Measurements from ENCODE around the gene RGS7. TPM values are rescaled to one million over a fixed set of nuclear protein-coding genes. Genes with fewer than 3 reads are reported as not detected.
"Not testable (repeated sequence)": the region's sequence is repeated elsewhere in the genome, so short reads cannot be mapped to it uniquely, and the experiment has no call there.

RGS7 gene
- total and polyA plus RNA-seq, 2 experiments from 2014 or later, result 0.22 to 0.73 TPM

DNA sequence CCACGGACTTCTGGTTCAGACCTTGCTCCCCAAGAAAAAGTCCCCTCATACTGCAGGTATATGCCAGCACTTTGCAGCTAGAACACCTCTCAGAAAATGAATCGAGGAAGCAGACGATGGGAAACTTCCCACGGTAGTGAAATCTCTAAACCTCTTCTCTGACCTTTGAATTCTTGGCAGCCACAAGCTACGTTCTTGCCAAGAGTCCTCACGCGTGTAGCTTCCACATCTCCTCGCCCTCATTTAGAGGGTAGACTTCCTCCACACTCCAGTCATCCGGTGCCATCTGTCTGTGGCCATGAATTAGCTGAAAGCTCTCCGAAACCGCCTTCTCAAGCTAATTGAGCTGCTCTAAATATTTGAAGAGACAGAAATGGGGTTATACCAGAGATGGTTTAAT lies 127.8 kb downstream of the RGS7 start:
- H3K4me2 ChIP-seq, result no peak overlapping the region
- H2AFZ ChIP-seq, result no peak overlapping the region
- DNase-seq (ENCODE audit: low spot score), result no peak
- H3K79me2 ChIP-seq, result no peaks in the 10 kb centered on the region
- no peak overlapping the region for H3K27ac ChIP-seq
- H3K36me3 ChIP-seq (replicated peaks; ENCODE audit: insufficient read depth, low read depth), result no peaks in the 10 kb centered on the region
- no peak for TF ChIP-seq EZH2phosphoT487 (IDR thresholded peaks at IDR 0.05; ENCODE audit: low read depth, severe bottlenecking, unreplicated experiment)
- TF ChIP-seq EZH2 (IDR thresholded peaks at IDR 0.05; ENCODE audit: borderline replicate concordance), result no peak
- TF ChIP-seq, protein P1, sequence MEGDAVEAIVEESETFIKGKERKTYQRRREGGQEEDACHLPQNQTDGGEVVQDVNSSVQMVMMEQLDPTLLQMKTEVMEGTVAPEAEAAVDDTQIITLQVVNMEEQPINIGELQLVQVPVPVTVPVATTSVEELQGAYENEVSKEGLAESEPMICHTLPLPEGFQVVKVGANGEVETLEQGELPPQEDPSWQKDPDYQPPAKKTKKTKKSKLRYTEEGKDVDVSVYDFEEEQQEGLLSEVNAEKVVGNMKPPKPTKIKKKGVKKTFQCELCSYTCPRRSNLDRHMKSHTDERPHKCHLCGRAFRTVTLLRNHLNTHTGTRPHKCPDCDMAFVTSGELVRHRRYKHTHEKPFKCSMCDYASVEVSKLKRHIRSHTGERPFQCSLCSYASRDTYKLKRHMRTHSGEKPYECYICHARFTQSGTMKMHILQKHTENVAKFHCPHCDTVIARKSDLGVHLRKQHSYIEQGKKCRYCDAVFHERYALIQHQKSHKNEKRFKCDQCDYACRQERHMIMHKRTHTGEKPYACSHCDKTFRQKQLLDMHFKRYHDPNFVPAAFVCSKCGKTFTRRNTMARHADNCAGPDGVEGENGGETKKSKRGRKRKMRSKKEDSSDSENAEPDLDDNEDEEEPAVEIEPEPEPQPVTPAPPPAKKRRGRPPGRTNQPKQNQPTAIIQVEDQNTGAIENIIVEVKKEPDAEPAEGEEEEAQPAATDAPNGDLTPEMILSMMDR (IDR thresholded peaks at IDR 0.05; ENCODE audit: poor library complexity), result no peak
- H3K9me2 ChIP-seq (replicated peaks; ENCODE audit: insufficient read depth), result no peaks in the 10 kb centered on the region
- no peaks in the 10 kb centered on the region for H3K9me3 ChIP-seq (ENCODE audit: low read depth)
- no peaks in the 10 kb centered on the region for H3K4me1 ChIP-seq (ENCODE audit: insufficient read depth)
- no peak overlapping the region for H3K4me3 ChIP-seq
- WGBS (ENCODE audit: low lambda C conversion rate, missing lambda C conversion rate), result 87% methylated on average over 11 of the region's 11 CpGs
- H3K27me3 ChIP-seq, result no peaks in the 10 kb centered on the region
- no peaks in the 10 kb centered on the region for H4K20me1 ChIP-seq (ENCODE audit: insufficient read depth, poor library complexity, severe bottlenecking)

DNA sequence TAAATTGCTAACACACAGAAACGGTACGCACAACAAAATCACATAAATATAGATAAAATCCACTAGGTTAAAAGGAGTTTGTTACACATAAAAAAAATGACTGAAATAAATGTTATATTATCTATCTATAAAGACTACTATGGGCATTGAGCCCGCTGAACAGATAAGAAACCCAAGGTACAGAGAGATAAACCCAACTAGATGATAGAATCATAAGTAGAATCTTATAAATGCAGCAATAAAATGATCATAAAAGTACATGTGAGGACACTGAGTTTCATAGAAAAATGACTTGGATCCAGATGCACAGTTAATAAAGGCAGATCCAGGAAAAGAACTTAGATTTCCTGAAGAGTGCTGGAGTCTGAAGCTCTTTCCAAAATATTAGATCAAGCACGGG lies 128.7 kb downstream of the RGS7 start:
- no peak overlapping the region for H3K4me2 ChIP-seq
- no peak for TF ChIP-seq EZH2phosphoT487 (IDR thresholded peaks at IDR 0.05; ENCODE audit: low read depth, severe bottlenecking, unreplicated experiment)
- TF ChIP-seq, protein P1 (IDR thresholded peaks at IDR 0.05; ENCODE audit: poor library complexity), result no peak
- no peak for TF ChIP-seq EZH2 (IDR thresholded peaks at IDR 0.05; ENCODE audit: borderline replicate concordance)

DNA sequence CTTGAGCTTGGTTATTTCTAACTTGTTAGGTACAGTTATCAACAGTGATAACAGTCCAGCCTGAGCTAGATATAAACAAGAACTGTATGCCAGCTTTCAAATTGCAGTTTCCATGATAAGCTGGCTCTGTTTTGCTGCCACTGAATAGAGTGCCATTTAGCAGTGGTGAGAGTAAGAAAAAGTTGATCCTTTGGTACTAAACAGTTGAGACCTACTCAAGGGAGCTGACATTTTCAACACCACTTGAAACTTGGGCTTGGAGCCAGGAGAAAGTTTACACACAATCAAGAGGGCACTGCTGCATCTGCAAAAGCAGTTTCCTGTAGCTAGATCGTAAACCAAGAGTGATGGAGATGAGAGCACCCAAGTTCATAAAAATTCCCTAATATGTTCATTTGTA lies 131.3 kb downstream of the RGS7 start:
- no peak overlapping the region for H3K27ac ChIP-seq
- no peaks in the 10 kb centered on the region for H3K9me2 ChIP-seq (replicated peaks; ENCODE audit: insufficient read depth)
- H2AFZ ChIP-seq, result no peak overlapping the region
- DNase-seq (ENCODE audit: low spot score), result no peak
- H3K9me3 ChIP-seq (ENCODE audit: low read depth), result no peaks in the 10 kb centered on the region
- H3K79me2 ChIP-seq, result no peaks in the 10 kb centered on the region
- H3K36me3 ChIP-seq (replicated peaks; ENCODE audit: insufficient read depth, low read depth), result no peaks in the 10 kb centered on the region
- TF ChIP-seq, protein P1 (IDR thresholded peaks at IDR 0.05; ENCODE audit: poor library complexity), result no peak
- TF ChIP-seq EZH2phosphoT487 (IDR thresholded peaks at IDR 0.05; ENCODE audit: low read depth, severe bottlenecking, unreplicated experiment) (no peak), EZH2 (IDR thresholded peaks at IDR 0.05; ENCODE audit: borderline replicate concordance) (no peak)
- H3K27me3 ChIP-seq, result no peaks in the 10 kb centered on the region
- no peak overlapping the region for H3K4me3 ChIP-seq
- WGBS (ENCODE audit: low lambda C conversion rate, missing lambda C conversion rate), result 79% methylated on average over 1 of the region's 1 CpG
- H3K4me2 ChIP-seq, result no peak overlapping the region
- H3K4me1 ChIP-seq (ENCODE audit: insufficient read depth), result no peaks in the 10 kb centered on the region
- no peaks in the 10 kb centered on the region for H4K20me1 ChIP-seq (ENCODE audit: insufficient read depth, poor library complexity, severe bottlenecking)

More for the DNA sequence above, 128.7 kb downstream of the RGS7 start:
- 82% methylated on average over 4 of the region's 4 CpGs for WGBS (ENCODE audit: low lambda C conversion rate, missing lambda C conversion rate)
- H3K4me1 ChIP-seq (ENCODE audit: insufficient read depth), result no peaks in the 10 kb centered on the region
- H3K9me3 ChIP-seq (ENCODE audit: low read depth), result no peaks in the 10 kb centered on the region
- no peaks in the 10 kb centered on the region for H4K20me1 ChIP-seq (ENCODE audit: insufficient read depth, poor library complexity, severe bottlenecking)
- H3K4me3 ChIP-seq, result no peak overlapping the region
- H3K79me2 ChIP-seq, result no peaks in the 10 kb centered on the region
- no peaks in the 10 kb centered on the region for H3K36me3 ChIP-seq (replicated peaks; ENCODE audit: insufficient read depth, low read depth)
- no peak overlapping the region for H3K27ac ChIP-seq
- DNase-seq (ENCODE audit: low spot score), result no peak
- H3K27me3 ChIP-seq, result no peaks in the 10 kb centered on the region
- no peak overlapping the region for H2AFZ ChIP-seq
- H3K9me2 ChIP-seq (replicated peaks; ENCODE audit: insufficient read depth), result no peaks in the 10 kb centered on the region

DNA sequence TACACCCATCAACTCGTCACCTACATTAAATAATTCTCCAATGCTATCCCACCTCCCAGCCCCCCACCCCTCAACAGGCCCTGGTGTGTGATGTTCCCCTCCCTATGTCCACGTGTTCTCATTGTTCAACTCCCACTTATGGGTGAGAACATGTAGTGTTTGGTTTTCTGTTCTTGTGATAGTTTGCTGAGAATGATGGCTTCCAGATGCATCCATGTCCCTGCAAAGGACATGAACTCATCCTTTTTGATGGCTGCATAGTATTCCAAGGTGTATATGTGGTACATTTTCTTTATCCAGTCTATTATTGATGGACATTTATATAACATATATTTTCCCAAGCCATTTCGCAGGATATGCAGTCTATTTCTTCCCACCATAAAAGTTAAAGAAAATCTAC lies 132.8 kb downstream of the RGS7 start:
- 88% methylated on average over 3 of the region's 3 CpGs for WGBS (ENCODE audit: low lambda C conversion rate, missing lambda C conversion rate)
- H3K27ac ChIP-seq; DNase-seq (ENCODE audit: low spot score); H2AFZ ChIP-seq; H3K4me2 ChIP-seq; H3K9me3 ChIP-seq (ENCODE audit: low read depth); H3K27me3 ChIP-seq; H4K20me1 ChIP-seq (ENCODE audit: insufficient read depth, poor library complexity, severe bottlenecking); H3K79me2 ChIP-seq; H3K4me1 ChIP-seq (ENCODE audit: insufficient read depth); H3K4me3 ChIP-seq; H3K36me3 ChIP-seq (replicated peaks; ENCODE audit: insufficient read depth, low read depth); H3K9me2 ChIP-seq (replicated peaks; ENCODE audit: insufficient read depth): not testable (repeated sequence)

DNA sequence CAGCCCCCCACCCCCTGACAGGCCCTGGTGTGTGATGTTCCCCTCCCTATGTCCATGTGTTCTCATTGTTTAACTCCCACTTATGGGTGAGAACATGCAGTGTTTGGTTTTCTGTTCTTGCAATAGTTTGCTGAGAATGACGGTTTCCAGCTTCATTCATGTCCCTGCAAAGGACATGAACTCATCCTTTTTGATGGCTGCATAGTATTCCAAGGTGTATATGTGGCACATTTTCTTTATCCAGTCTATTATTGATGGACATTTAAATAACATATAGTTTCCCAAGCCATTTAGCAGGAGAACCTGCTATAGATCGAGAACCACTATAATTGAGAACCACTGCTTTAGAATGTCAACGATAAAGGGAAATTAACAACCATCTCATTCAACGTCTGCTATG lies 134.2 kb downstream of the RGS7 start:
- DNase-seq (ENCODE audit: low spot score); H3K9me2 ChIP-seq (replicated peaks; ENCODE audit: insufficient read depth); H3K4me1 ChIP-seq (ENCODE audit: insufficient read depth); H3K27ac ChIP-seq; H3K4me2 ChIP-seq; H3K4me3 ChIP-seq; H3K79me2 ChIP-seq; H3K9me3 ChIP-seq (ENCODE audit: low read depth); H2AFZ ChIP-seq; H3K36me3 ChIP-seq (replicated peaks; ENCODE audit: insufficient read depth, low read depth); H3K27me3 ChIP-seq; H4K20me1 ChIP-seq (ENCODE audit: insufficient read depth, poor library complexity, severe bottlenecking): not testable (repeated sequence)
- 95% methylated on average over 4 of the region's 4 CpGs for WGBS (ENCODE audit: low lambda C conversion rate, missing lambda C conversion rate)

Measured in hepatocyte (in vitro differentiated cells).